CMK (cell line): ENCODE results near the gene GOT1.
A peak's percentile ranks its signal among the peaks of the same experiment; 100 is the strongest.

ENCODE experiments used
- DNase-seq: peaks from one replicate; pipeline ENCODE4 v3.0.0-alpha.2; 2010; ENCODE audit warnings: low read depth

Gene GOT1

GRCh38 chr10:99395750-99396445 lies 34.5 kb downstream of the GOT1 start:
- DNase-seq, result peak; percentile 46

GRCh38 chr10:99394761-99395386 lies 35.5 kb downstream of the GOT1 start:
- no peak for DNase-seq

GRCh38 chr10:99394256-99394655 lies 36.2 kb downstream of the GOT1 start:
- DNase-seq, result no peak

- DNase-seq, result no peak
Measured at GRCh38 chr10:99393683-99394082, 36.7 kb downstream of the GOT1 start.

DNA sequence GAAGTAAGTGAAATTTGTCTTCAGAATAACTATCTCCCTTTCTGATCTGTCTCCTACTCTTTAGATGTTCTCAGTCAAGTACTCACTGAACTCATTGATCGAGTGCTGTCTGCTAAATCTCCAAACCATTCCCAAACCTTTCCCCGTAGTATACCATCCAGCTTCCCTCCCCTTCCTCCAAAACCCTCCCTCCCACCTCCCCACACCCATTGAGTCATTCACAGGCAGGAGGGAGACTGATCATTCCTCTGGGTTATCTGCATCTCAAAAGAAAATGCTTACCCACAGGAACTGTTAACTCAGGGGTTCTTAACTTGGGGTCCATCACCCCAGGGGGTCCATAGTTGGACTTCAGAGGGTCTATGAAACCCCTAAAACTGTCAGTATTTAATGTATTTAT lies 37.4 kb downstream of the GOT1 start:
- no peak for DNase-seq

DNA sequence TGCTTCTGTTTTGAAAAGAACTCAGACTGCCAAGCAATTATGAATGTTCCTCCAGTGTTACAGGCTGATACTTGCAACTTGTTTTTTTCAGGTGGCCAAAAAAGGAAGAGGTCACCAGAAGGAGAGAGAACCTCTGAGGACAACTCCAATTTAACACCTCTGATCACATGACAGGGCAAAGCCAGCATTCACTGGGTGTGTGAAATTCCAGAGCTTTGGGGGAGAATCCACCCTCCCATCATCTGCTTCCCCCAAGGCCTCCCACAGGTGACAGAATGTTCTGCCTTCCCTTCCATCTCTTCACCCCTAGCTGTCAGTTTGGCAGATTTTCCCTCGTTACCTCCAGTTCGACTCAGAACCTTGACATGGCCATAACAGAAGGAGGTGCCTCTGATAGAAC lies 39.1 kb downstream of the GOT1 start:
- DNase-seq, result no peak

DNA sequence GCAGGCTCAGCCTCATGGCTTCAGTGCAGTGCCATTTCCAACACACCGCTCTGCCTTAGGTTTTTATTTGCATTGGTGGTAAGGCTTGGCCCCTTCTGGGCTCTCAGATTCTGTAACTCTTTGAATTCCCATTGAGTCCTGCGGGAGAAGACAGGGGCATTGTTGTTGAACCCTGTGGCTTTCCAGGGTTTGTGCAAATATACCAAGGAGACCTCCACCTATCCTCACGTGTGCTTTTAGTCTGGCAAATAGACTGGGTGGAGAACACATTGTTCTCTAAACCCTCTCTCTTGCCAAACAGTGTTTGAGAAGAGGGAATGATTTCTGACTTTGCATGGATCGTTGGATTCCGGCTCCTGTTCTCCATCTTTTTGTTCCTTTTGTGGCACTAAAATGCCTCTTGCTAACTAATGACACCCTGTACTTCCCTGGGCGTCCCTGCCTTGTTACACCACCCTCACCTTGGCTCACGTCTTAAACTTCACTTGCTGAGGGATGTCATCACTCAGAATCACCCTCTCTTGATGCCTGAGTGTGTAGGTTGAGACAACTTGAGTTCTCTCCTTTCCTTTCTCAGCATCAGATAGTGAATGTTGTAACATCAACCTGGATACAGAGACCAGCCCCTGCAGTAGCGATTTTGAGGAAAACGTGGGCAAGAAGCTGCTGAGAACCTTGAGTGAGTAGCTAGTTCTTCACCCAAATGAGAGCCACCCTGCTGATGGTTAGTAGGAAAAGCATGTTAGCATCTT lies 40.5 kb downstream of the GOT1 start:
- no peak for DNase-seq

DNA sequence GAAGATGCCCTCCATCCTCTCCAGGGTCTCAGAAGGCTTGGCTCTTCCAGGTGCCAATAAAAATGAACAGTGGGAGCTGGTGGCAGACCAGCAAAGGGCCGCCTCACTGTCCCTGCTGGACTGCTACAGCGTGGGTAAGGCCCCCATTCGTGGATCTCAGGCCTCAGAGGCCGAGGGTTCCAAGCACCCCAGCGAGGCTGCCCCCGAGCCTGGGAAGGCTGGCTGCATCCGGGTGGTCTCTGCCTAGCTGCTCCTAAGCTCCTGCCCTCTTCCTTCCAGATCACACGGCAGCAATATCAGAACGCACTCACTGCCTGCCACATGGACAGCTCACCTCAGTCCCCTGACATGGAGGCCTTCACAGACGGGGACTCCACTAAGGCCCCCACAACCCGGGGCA lies 42.9 kb downstream of the GOT1 start:
- DNase-seq, result no peak

DNA sequence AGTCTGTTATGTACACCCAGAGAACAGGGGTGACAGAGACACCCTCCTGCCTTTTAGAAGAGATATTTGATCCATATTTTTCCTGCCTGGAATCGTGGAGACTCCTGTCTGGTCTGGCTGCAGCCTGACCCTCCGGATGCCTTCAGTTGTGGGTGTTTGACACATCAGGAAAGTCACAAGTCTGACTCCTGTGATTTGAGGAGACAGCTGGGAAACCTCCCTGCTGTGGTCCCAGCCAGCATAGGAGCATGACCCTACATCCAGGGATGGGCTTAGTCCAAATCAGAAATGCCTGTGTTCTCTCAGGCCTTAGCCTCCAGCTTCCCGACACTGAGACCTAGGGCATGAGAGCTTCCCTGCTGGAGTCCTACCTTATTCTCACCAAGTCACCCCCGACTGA lies 43.4 kb downstream of the GOT1 start:
- no peak for DNase-seq

DNA sequence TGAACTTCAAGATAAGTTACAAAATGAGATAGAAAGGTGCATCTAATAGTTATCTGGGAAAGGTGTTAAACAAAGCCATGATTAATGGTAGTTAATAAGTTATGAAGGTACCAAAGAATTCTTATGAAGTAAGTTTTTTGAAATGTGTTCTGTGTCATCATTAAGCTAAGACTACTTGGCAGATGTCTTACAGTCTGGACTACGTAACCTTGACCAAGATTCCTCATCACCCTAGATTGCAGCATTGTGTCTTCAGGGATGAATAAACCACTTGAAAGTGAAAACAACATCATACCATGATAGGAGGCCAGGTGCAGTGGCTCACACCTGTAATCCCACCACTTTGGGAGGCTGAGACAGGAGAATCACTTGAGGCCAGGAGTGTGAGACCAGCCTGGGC lies 48.2 kb downstream of the GOT1 start:
- no peak for DNase-seq

- no peak for DNase-seq
Measured at GRCh38 chr10:99375426-99375825, 55.0 kb downstream of the GOT1 start.

DNA sequence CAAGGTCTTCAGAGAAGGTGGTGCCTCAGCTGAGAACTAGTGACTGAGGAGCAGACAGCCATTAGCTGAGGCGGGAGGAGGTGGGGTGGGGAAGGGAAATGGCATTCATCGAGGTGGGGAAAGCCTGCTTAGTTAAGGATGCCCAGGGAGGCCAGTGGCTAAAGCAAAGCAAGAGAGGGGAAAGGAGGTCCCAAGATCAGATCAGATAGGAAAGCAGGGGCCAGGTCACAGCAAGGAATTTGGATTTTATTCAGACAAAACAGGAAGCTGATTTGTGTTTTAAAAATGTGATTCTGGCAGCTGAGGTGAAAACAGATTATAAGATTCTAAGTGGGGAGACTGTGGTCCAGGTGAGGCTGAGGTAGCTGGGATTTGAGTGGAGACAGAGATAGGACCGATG lies 55.5 kb downstream of the GOT1 start:
- no peak for DNase-seq

DNA sequence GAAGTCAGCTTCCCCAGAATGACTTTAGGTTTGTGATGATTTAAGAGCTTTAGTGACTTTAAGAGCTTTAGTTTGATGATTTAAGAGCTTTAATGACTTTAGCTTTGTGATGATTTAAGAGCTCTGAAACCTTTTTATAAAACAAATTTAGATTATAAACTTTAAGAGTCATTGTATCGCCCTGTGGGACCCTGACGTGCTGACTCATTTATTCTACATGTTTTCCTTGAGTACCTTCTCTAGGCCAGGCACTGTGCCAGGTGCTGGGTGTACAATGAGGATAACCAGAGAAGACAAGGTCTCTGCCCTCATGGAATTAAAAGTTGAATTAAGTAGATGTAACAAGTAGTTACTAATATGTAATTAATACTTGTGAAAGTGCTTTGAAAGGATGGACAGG lies 55.9 kb downstream of the GOT1 start:
- no peak for DNase-seq

- no peak for DNase-seq
Measured at GRCh38 chr10:99372546-99373271, 57.7 kb downstream of the GOT1 start.

DNA sequence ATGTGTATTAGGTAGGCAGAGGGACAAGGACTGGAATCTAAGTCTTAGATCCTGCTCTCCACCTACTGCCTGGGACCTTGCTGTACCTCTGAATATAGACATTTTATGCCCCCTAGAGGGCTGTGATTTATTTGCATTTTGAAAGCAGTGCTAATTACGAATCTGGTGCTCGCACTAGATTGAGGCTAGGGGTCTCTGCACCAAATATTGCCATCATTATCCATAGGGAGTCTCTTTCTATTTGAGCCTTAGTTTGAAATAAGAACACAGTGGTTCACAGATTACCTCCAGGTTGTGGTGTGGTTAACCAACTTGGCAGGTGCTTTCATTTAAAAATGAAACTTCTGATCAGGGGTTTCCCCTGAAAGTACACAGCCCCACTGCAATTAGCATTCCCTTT lies 59.4 kb downstream of the GOT1 start:
- peak; percentile 8 for DNase-seq

- DNase-seq, result no peak
Measured at GRCh38 chr10:99369551-99369950, 60.9 kb downstream of the GOT1 start.

- no peak for DNase-seq
Measured at GRCh38 chr10:99369126-99369525, 61.3 kb downstream of the GOT1 start.

DNA sequence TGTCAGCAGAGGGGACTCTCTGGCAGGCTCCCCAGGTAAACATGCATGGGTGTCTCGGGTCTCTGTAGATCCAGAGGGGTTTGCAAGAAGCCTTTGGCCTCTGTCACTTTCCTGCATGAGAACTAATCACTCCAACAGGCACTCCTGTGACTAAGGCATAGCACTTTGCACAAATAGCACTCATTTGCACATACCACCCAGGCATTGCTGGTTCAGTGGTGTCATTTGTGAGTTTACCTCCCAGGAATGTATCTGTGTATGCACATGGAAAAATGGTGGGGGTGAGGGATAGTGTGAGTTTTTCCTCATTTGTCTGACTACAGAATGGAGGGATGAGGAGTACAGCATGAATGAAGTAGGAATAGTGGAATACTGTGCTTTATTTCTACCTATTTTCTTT lies 61.8 kb downstream of the GOT1 start:
- no peak for DNase-seq

- DNase-seq, result no peak
Measured at GRCh38 chr10:99366666-99367065, 63.8 kb downstream of the GOT1 start.

GRCh38 chr10:99365736-99366135 lies 64.7 kb downstream of the GOT1 start:
- DNase-seq, result no peak

GRCh38 chr10:99365311-99365710 lies 65.1 kb downstream of the GOT1 start:
- no peak for DNase-seq

DNA sequence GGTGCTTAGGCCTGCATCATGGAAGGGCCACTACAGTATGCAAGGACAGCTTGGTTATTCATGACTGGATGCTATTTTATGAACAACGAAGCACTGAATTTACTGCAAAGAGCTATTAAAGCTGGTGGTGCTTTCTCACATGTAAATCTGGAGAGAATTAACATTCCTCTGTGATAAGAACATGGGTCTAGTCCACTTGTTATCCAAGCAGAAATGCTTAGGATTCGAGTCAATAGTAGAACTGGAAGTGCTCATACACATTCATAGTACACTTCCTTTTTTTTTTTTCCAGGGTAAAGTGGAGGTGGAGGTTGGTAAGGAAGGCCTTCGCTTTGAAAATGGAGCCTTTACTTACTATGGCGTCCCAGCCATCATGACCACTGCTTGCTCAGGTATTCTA lies 66.3 kb downstream of the GOT1 start:
- no peak for DNase-seq

- DNase-seq, result no peak
Measured at GRCh38 chr10:99360934-99361333, 69.5 kb downstream of the GOT1 start.
